ENCODE measurements around the gene IFI27. TPM values are rescaled to one million over a fixed set of nuclear protein-coding genes. Genes with fewer than 3 reads are reported as not detected.

IFI27 gene
- total RNA-seq, 1 donor from 2014 or later: 1,022 TPM

DNA sequence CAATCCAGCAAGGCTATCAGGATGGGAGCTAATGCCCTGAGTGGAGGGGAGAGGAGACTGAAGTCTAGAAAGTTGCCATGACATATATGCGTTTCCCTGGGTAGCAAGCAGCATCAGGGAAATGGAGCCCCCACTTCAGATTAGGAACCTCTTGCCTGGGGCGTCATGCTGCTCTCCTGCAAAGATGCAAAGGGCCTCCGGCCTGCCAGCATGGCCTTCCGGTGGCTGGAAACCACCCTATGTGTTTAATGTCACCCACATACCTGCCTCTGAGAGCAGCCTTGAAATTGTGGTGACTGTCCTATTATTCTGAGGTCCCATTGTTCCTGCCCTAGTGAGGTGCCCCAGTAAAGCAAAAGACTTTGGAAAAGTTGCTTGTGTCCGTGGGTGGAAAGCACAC lies 28.9 kb downstream of the IFI27 start:
- no peak overlapping the region for H3K9ac ChIP-seq (ENCODE audit: low read length)
- H3K27me3 ChIP-seq (ENCODE audit: insufficient read depth, low read length): no peaks in the 10 kb centered on the region
- H3K36me3 ChIP-seq (ENCODE audit: insufficient read depth, low read length): no peaks in the 10 kb centered on the region
- H3K27ac ChIP-seq (ENCODE audit: low read depth, low read length): no peak overlapping the region
- H4K20me1 ChIP-seq (ENCODE audit: insufficient read depth, low read length): no peaks in the 10 kb centered on the region
- H3K27ac Mint-ChIP-seq (ENCODE audit: unreplicated experiment): no peak overlapping the region
- no peak for FAIRE-seq
- H3K4me1 Mint-ChIP-seq (ENCODE audit: low read depth, unreplicated experiment): peaks cover 7% of the 10 kb centered on the region
- no peaks in the 10 kb centered on the region for H3K36me3 Mint-ChIP-seq (ENCODE audit: low read depth, unreplicated experiment)
- no peak overlapping the region for H3K4me3 Mint-ChIP-seq (ENCODE audit: unreplicated experiment)
- H3K9me3 Mint-ChIP-seq (ENCODE audit: unreplicated experiment): peaks cover 9% of the 10 kb centered on the region
- H3K27me3 Mint-ChIP-seq (ENCODE audit: low read depth, unreplicated experiment): peaks cover 6% of the 10 kb centered on the region
- DNase-seq (ENCODE audit: low read depth): no peak
- no peak overlapping the region for H3K4me2 ChIP-seq (ENCODE audit: low read length)
- no peaks in the 10 kb centered on the region for H3K4me1 ChIP-seq (ENCODE audit: insufficient read depth, low read length)
- H2AFZ ChIP-seq (ENCODE audit: low read depth, low read length): no peak overlapping the region
- H3K9me3 ChIP-seq (ENCODE audit: insufficient read depth, low read depth, low read length): peaks cover 2% of the 10 kb centered on the region
- TF ChIP-seq, protein P1, sequence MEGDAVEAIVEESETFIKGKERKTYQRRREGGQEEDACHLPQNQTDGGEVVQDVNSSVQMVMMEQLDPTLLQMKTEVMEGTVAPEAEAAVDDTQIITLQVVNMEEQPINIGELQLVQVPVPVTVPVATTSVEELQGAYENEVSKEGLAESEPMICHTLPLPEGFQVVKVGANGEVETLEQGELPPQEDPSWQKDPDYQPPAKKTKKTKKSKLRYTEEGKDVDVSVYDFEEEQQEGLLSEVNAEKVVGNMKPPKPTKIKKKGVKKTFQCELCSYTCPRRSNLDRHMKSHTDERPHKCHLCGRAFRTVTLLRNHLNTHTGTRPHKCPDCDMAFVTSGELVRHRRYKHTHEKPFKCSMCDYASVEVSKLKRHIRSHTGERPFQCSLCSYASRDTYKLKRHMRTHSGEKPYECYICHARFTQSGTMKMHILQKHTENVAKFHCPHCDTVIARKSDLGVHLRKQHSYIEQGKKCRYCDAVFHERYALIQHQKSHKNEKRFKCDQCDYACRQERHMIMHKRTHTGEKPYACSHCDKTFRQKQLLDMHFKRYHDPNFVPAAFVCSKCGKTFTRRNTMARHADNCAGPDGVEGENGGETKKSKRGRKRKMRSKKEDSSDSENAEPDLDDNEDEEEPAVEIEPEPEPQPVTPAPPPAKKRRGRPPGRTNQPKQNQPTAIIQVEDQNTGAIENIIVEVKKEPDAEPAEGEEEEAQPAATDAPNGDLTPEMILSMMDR (IDR thresholded peaks at IDR 0.05; ENCODE audit: insufficient read depth, low read depth, low read length): no peak
- no peak for TF ChIP-seq EZH2 (IDR thresholded peaks at IDR 0.05; ENCODE audit: insufficient read depth, low read length)
- H3K79me2 ChIP-seq (ENCODE audit: insufficient read depth, low read length): no peaks in the 10 kb centered on the region
- H3K4me3 ChIP-seq (ENCODE audit: insufficient read depth, low read depth, low read length): no peak overlapping the region

DNA sequence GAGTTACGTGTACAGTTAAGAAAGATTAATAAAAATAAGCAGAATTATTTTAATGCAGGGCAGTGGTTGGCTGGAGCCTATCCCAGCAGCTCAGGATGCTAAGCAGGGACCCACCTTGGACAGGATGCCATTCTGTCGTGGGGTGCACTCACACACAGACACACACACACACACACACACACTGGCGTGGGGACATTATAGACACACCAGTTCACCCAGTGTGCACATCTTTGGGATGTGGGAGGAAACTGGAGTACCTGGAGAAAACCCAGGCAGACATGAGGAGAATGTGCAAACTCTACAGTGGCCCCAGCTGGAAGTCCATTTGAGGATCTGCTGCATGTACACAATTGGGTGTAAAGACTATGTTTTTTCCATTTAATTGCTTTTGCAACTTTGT lies 31.7 kb downstream of the IFI27 start:
- no peak overlapping the region for H3K9ac ChIP-seq (ENCODE audit: low read length)
- TF ChIP-seq, protein P1 (IDR thresholded peaks at IDR 0.05; ENCODE audit: insufficient read depth, low read depth, low read length): no peak
- no peak for TF ChIP-seq EZH2 (IDR thresholded peaks at IDR 0.05; ENCODE audit: insufficient read depth, low read length)
- H3K79me2 ChIP-seq (ENCODE audit: insufficient read depth, low read length): no peaks in the 10 kb centered on the region
- H3K9me3 ChIP-seq (ENCODE audit: insufficient read depth, low read depth, low read length): no peaks in the 10 kb centered on the region
- no peak overlapping the region for H3K27ac ChIP-seq (ENCODE audit: low read depth, low read length)
- H4K20me1 ChIP-seq (ENCODE audit: insufficient read depth, low read length): no peaks in the 10 kb centered on the region
- H3K4me2 ChIP-seq (ENCODE audit: low read length): no peak overlapping the region
- no peak overlapping the region for H2AFZ ChIP-seq (ENCODE audit: low read depth, low read length)
- H3K27me3 ChIP-seq (ENCODE audit: insufficient read depth, low read length): no peaks in the 10 kb centered on the region
- DNase-seq (ENCODE audit: low read depth) (no peak), FAIRE-seq (no peak)
- no peak overlapping the region for H3K4me3 ChIP-seq (ENCODE audit: insufficient read depth, low read depth, low read length)
- peaks cover 2% of the 10 kb centered on the region for H3K9me3 Mint-ChIP-seq (ENCODE audit: unreplicated experiment)
- no peaks in the 10 kb centered on the region for H3K4me1 ChIP-seq (ENCODE audit: insufficient read depth, low read length)
- no peak overlapping the region for H3K4me3 Mint-ChIP-seq (ENCODE audit: unreplicated experiment)
- H3K36me3 Mint-ChIP-seq (ENCODE audit: low read depth, unreplicated experiment): no peaks in the 10 kb centered on the region
- H3K27ac Mint-ChIP-seq (ENCODE audit: unreplicated experiment): no peak overlapping the region
- peaks cover 9% of the 10 kb centered on the region for H3K4me1 Mint-ChIP-seq (ENCODE audit: low read depth, unreplicated experiment)
- H3K36me3 ChIP-seq (ENCODE audit: insufficient read depth, low read length): no peaks in the 10 kb centered on the region
- H3K27me3 Mint-ChIP-seq (ENCODE audit: low read depth, unreplicated experiment): peaks cover 6% of the 10 kb centered on the region

DNA sequence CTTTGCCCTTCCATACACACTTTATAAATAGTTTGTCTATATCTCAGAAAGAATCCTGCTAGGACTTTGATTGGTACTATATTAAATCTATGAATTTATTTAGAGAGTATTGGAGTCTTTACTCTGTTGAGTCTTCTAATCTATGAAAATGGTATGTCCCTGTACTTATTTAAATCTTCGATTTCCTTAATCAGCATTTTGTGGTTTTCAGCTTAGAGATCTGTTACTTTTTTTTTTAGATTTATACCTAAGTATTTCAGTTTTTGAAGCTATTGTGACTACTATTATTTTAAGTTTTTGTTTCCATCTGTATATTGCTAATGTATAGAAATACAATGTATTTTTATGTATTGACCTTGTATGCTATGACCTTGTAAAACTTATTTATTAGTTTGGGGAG lies 32.3 kb downstream of the IFI27 start:
- TF ChIP-seq EZH2 (IDR thresholded peaks at IDR 0.05; ENCODE audit: insufficient read depth, low read length): no peak
- TF ChIP-seq, protein P1 (IDR thresholded peaks at IDR 0.05; ENCODE audit: insufficient read depth, low read depth, low read length): no peak
- Histone ChIP-seq H3K27me3 (ENCODE audit: insufficient read depth, low read length) (no peaks in the 10 kb centered on the region), H2AFZ (ENCODE audit: low read depth, low read length) (no peak overlapping the region), H3K36me3 (ENCODE audit: insufficient read depth, low read length) (no peaks in the 10 kb centered on the region), H3K79me2 (ENCODE audit: insufficient read depth, low read length) (no peaks in the 10 kb centered on the region), H3K4me3 (ENCODE audit: insufficient read depth, low read depth, low read length) (no peak overlapping the region), H3K9me3 (ENCODE audit: insufficient read depth, low read depth, low read length) (no peaks in the 10 kb centered on the region), H3K9ac (ENCODE audit: low read length) (no peak overlapping the region), H3K4me1 (ENCODE audit: insufficient read depth, low read length) (no peaks in the 10 kb centered on the region), H3K27ac (ENCODE audit: low read depth, low read length) (no peak overlapping the region), H4K20me1 (ENCODE audit: insufficient read depth, low read length) (no peaks in the 10 kb centered on the region), H3K4me2 (ENCODE audit: low read length) (no peak overlapping the region)
- H3K36me3 Mint-ChIP-seq (ENCODE audit: low read depth, unreplicated experiment): no peaks in the 10 kb centered on the region
- FAIRE-seq (no peak), DNase-seq (ENCODE audit: low read depth) (no peak)
- peaks cover 6% of the 10 kb centered on the region for H3K27me3 Mint-ChIP-seq (ENCODE audit: low read depth, unreplicated experiment)
- H3K27ac Mint-ChIP-seq (ENCODE audit: unreplicated experiment): no peak overlapping the region
- H3K9me3 Mint-ChIP-seq (ENCODE audit: unreplicated experiment): peaks cover 2% of the 10 kb centered on the region
- H3K4me1 Mint-ChIP-seq (ENCODE audit: low read depth, unreplicated experiment): peaks cover 9% of the 10 kb centered on the region
- no peak overlapping the region for H3K4me3 Mint-ChIP-seq (ENCODE audit: unreplicated experiment)

All from astrocyte (in vitro differentiated cells and primary cell).